HEK293 (cell line): ENCODE measurements around the gene TMPRSS6.

Experiments used
- CTCF ChIA-PET: fragments of 350-600 bp; formaldehyde crosslinking; extraction: SDS; loops from one replicate; lab custom pipeline; 2021; ENCODE audit warnings: antibody characterized with exemption; lab: Yijun Ruan, JAX
- POLR2A ChIA-PET: fragments of 300-600 bp; formaldehyde crosslinking; extraction: SDS; loops from one replicate; lab custom pipeline; 2020; ENCODE audit warnings: antibody characterized with exemption, inconsistent platforms; lab: Yijun Ruan, JAX
- H3K27ac ChIP-seq: fragments of 200-500 bp; sonication (Bioruptor generic); 2 replicates; pipeline ENCODE4 v1.5.1; 2014; ENCODE audit warnings: low read depth, low read length, control low read depth, inconsistent platforms; ENCODE audit errors: extremely low read depth
- H3K36me3 ChIP-seq, 2 experiments: fragments of 200-500 bp in 1 of 2; sonication (Bioruptor generic) in 1 of 2; 1 replicate in 1 of 2; 2 replicates in 1 of 2; pipeline ENCODE4 v1.5.1; 2014 to 2017; ENCODE audit warnings: inconsistent platforms in 2 of 2, low read length in 2 of 2; ENCODE audit not compliant: control insufficient read depth in 2 of 2, insufficient read depth in 1 of 2
- H3K4me1 ChIP-seq: fragments of 200-500 bp; sonication (Bioruptor generic); 2 replicates; pipeline ENCODE4 v1.5.1; 2014; ENCODE audit warnings: mild to moderate bottlenecking, low read length, inconsistent platforms; ENCODE audit not compliant: control insufficient read depth, insufficient read depth
- H3K4me3 ChIP-seq: 2 replicates; pipeline ENCODE4 v1.5.1; 2011; ENCODE audit warnings: low read depth, mild to moderate bottlenecking, control low read depth, low read length, moderate library complexity
- H3K9me3 ChIP-seq: fragments of 200-500 bp; sonication (Bioruptor generic); 2 replicates; pipeline ENCODE4 v1.5.1; 2014; ENCODE audit warnings: low read depth, low read length, inconsistent platforms; ENCODE audit not compliant: control insufficient read depth, insufficient read depth
- EGR2 ChIP-seq: fragments of 450-650 bp; formaldehyde crosslinking; IDR thresholded peaks from 2 replicates; pipeline ENCODE4 v1.5.1; 2016; ENCODE audit warnings: low read depth, missing biosample characterization, missing genetic modification characterization
- GLIS1 ChIP-seq: fragments of 450-650 bp; formaldehyde crosslinking; IDR thresholded peaks from 2 replicates; pipeline ENCODE4 v1.5.1; 2016; ENCODE audit warnings: missing biosample characterization, missing genetic modification characterization
- KLF1 ChIP-seq: fragments of 450-650 bp; formaldehyde crosslinking; IDR thresholded peaks from 2 replicates; pipeline ENCODE4 v1.5.1; 2016; ENCODE audit warnings: missing biosample characterization, missing genetic modification characterization
- KLF10 ChIP-seq: fragments of 450-650 bp; IDR thresholded peaks from 2 replicates; pipeline ENCODE4 v1.5.1; 2018; ENCODE audit warnings: missing biosample characterization, mild to moderate bottlenecking, missing genetic modification characterization
- KLF8 ChIP-seq: fragments of 450-650 bp; formaldehyde crosslinking; IDR thresholded peaks from 2 replicates; pipeline ENCODE4 v1.5.1; 2016; ENCODE audit warnings: missing biosample characterization, missing genetic modification characterization
- MYNN ChIP-seq: fragments of 450-650 bp; formaldehyde crosslinking; IDR thresholded peaks from 2 replicates; pipeline ENCODE4 v1.5.1; 2016; ENCODE audit warnings: missing biosample characterization, missing genetic modification characterization, borderline replicate concordance
- PRDM1 ChIP-seq: fragments of 450-650 bp; formaldehyde crosslinking; IDR thresholded peaks from 2 replicates; pipeline ENCODE4; 2016; ENCODE audit warnings: missing biosample characterization, missing genetic modification characterization
- SALL2 ChIP-seq: fragments of 450-650 bp; formaldehyde crosslinking; IDR thresholded peaks from 2 replicates; pipeline ENCODE4 v1.5.0; 2017; ENCODE audit warnings: missing biosample characterization, mild to moderate bottlenecking, missing genetic modification characterization, borderline replicate concordance
- TCF7L2 ChIP-seq: IDR thresholded peaks from 2 replicates; pipeline ENCODE4 v1.6.1; 2011; ENCODE audit warnings: low read depth, mild to moderate bottlenecking, inconsistent platforms, low read length, moderate library complexity, borderline replicate concordance
- TRIM28 ChIP-seq: IDR thresholded peaks from 2 replicates; pipeline ENCODE4 v1.6.1; 2011; ENCODE audit warnings: low read length, control low read depth, borderline replicate concordance
- ZBTB17 ChIP-seq: fragments of 450-650 bp; formaldehyde crosslinking; IDR thresholded peaks from 2 replicates; pipeline ENCODE4 v1.5.1; 2016; ENCODE audit warnings: missing biosample characterization, missing genetic modification characterization
- ZFHX2 ChIP-seq: fragments of 450-650 bp; formaldehyde crosslinking; conservative IDR thresholded peaks from 2 replicates; pipeline ENCODE4 v1.5.1; 2016; ENCODE audit warnings: missing biosample characterization, missing genetic modification characterization
- ZIC2 ChIP-seq: fragments of 450-650 bp; formaldehyde crosslinking; IDR thresholded peaks from 2 replicates; pipeline ENCODE4 v1.5.1; 2016; ENCODE audit warnings: missing biosample characterization, missing genetic modification characterization
- ZNF140 ChIP-seq: fragments of 450-650 bp; formaldehyde crosslinking; IDR thresholded peaks from 2 replicates; pipeline ENCODE4 v1.5.1; 2016; ENCODE audit warnings: missing biosample characterization, missing genetic modification characterization
- ZNF324 ChIP-seq: fragments of 450-650 bp; formaldehyde crosslinking; IDR thresholded peaks from 2 replicates; pipeline ENCODE4 v1.5.1; 2016; ENCODE audit warnings: missing biosample characterization, missing genetic modification characterization
- ZNF335 ChIP-seq: fragments of 450-650 bp; formaldehyde crosslinking; conservative IDR thresholded peaks from 2 replicates; pipeline ENCODE4 v1.5.1; 2016; ENCODE audit warnings: missing biosample characterization, missing genetic modification characterization
- ZNF341 ChIP-seq: fragments of 450-650 bp; formaldehyde crosslinking; IDR thresholded peaks from 2 replicates; pipeline ENCODE4; 2016; ENCODE audit warnings: low read depth, missing biosample characterization, missing genetic modification characterization
- ZNF394 ChIP-seq: fragments of 450-650 bp; formaldehyde crosslinking; IDR thresholded peaks from 2 replicates; pipeline ENCODE4 v1.5.1; 2016; ENCODE audit warnings: missing biosample characterization, missing genetic modification characterization, mild to moderate bottlenecking, moderate library complexity, borderline replicate concordance
- ZNF548 ChIP-seq: fragments of 450-650 bp; formaldehyde crosslinking; IDR thresholded peaks from 2 replicates; pipeline ENCODE4 v1.5.1; 2016; ENCODE audit warnings: missing biosample characterization, missing genetic modification characterization
- ZNF623 ChIP-seq: fragments of 450-650 bp; formaldehyde crosslinking; IDR thresholded peaks from 2 replicates; pipeline ENCODE4 v1.5.1; 2016; ENCODE audit warnings: missing biosample characterization, missing genetic modification characterization
- ZNF707 ChIP-seq: fragments of 450-650 bp; formaldehyde crosslinking; IDR thresholded peaks from 2 replicates; pipeline ENCODE4 v1.5.1; 2016; ENCODE audit warnings: missing biosample characterization, missing genetic modification characterization
- ZNF776 ChIP-seq: fragments of 450-650 bp; formaldehyde crosslinking; IDR thresholded peaks from 2 replicates; pipeline ENCODE4 v1.5.0; 2017; ENCODE audit warnings: missing biosample characterization, missing genetic modification characterization, borderline replicate concordance
- TF ChIP-seq, protein P1 (sequence below): fragments of 450-650 bp; formaldehyde crosslinking; IDR thresholded peaks from 2 replicates; pipeline ENCODE4 v1.5.1; 2016; ENCODE audit warnings: missing biosample characterization, missing genetic modification characterization
- TF ChIP-seq, protein P2 (sequence below): fragments of 450-650 bp; formaldehyde crosslinking; IDR thresholded peaks from 2 replicates; pipeline ENCODE4 v1.5.1; 2016; ENCODE audit warnings: missing biosample characterization, missing genetic modification characterization
- TF ChIP-seq, protein P3 (sequence below): fragments of 450-650 bp; formaldehyde crosslinking; IDR thresholded peaks from 2 replicates; pipeline ENCODE4 v1.5.1; 2016; ENCODE audit warnings: missing biosample characterization, missing genetic modification characterization

Gene TMPRSS6

DNA sequence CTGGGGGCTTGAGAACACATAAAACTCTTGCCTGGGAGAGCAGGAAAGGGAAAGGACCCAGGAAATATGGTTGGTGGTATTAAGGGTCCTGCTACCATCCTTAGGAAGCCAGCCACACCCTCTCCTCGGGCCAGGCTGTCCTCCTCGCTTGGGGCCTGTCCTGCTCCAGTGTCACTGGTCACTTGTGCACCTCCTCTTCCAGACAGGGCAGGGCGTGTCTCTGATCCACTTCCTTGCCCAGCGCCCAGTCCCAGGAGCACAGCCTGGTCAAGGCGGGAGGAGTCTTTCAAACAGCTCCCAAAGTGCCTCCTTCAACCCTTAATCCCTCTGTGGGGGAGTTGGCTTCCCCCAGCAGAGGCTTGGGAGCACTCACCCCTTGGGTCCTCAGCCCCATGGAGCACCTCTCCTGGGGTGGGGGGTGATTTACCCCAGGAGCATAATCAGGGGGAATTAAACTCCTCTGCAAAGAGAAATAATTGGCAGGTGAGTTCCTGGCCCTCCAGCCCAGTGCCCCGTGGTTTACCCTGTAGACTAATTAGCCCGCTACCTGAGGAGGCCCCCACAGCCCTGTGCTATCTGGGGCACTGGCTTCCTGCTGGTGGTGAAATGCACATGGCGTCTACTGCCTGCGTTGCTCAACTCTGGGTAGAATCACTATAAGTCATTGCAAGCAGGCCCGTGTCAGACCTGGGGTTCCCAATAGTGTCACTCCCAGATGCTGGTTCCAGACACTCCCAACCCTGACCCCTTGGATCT lies 8.0 kb downstream of the TMPRSS6 start:
- H3K4me3 ChIP-seq, result no peak overlapping the region
- CTCF ChIA-PET, result interaction anchor here (0.6 kb wide), 1 partner anchor 172 kb away, joined by 5 read pairs; no protein-coding TSS in a partner anchor
- no peaks in the 10 kb centered on the region for H3K9me3 ChIP-seq
- no peak for TF ChIP-seq KLF10 (tag by site-specific recombination)
- peak; percentile 15; the same call in 1 of the 2 replicates for TF ChIP-seq GLIS1
- TF ChIP-seq ZIC2 (tag by site-specific recombination), result peak; percentile 68
- TF ChIP-seq, all 188 proteins: peak for 2
- POLR2A ChIA-PET, result interaction anchor here (1.1 kb wide), 1 partner anchor 98 kb away, joined by 3 read pairs; no protein-coding TSS in a partner anchor
- H3K36me3 ChIP-seq, result no peaks in the 10 kb centered on the region
- H3K4me1 ChIP-seq, result no peaks in the 10 kb centered on the region; the same call in 1 of the 2 replicates
- no peak overlapping the region for H3K27ac ChIP-seq

DNA sequence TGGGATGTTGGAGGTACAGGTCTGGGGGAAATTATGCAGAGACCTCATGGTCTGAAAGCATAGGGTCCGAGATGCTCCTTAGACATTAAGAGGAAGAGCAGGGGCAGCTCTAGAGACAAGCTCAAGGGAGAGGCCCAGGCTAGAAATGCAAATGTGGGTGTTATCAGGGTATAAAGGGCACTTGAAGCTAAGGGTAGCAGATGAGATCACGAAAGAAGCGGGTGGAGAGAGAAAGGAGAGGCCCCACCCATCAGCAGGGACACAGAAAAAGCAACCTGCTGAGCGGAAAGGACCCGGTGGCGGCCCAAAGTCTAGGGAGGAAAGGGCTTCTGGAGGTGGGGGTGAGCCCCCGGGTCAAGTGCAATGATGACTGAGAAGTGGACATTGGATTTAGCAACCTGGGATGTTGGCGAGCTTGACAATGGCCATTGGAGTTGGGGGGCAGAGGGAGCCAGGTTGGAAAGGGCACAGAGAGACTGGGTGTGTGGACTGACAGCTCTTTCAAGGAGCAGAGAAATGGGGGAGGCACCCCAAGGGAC lies 8.9 kb downstream of the TMPRSS6 start:
- Histone ChIP-seq H3K27ac (no peak overlapping the region), H3K36me3 (no peaks in the 10 kb centered on the region), H3K4me3 (no peak overlapping the region), H3K9me3 (no peaks in the 10 kb centered on the region), H3K4me1 (no peaks in the 10 kb centered on the region; the same call in 1 of the 2 replicates)
- CTCF ChIA-PET, result interaction anchor here (0.6 kb wide), 1 partner anchor 172 kb away, joined by 5 read pairs; no protein-coding TSS in a partner anchor
- POLR2A ChIA-PET, result interaction anchor here (1.1 kb wide), 1 partner anchor 99 kb away, joined by 3 read pairs; no protein-coding TSS in a partner anchor
- peak; percentile 82 for TF ChIP-seq KLF1 (tag by site-specific recombination)
- TF ChIP-seq TRIM28, result no peak
- 0 out of 2 replicates have a peak, but pooled peaks have one; percentile 50 for TF ChIP-seq EGR2 (tag by site-specific recombination)
- TF ChIP-seq ZNF707, result no peak
- TF ChIP-seq, protein P1, sequence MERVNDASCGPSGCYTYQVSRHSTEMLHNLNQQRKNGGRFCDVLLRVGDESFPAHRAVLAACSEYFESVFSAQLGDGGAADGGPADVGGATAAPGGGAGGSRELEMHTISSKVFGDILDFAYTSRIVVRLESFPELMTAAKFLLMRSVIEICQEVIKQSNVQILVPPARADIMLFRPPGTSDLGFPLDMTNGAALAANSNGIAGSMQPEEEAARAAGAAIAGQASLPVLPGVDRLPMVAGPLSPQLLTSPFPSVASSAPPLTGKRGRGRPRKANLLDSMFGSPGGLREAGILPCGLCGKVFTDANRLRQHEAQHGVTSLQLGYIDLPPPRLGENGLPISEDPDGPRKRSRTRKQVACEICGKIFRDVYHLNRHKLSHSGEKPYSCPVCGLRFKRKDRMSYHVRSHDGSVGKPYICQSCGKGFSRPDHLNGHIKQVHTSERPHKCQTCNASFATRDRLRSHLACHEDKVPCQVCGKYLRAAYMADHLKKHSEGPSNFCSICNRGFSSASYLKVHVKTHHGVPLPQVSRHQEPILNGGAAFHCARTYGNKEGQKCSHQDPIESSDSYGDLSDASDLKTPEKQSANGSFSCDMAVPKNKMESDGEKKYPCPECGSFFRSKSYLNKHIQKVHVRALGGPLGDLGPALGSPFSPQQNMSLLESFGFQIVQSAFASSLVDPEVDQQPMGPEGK, result peak; percentile 60
- TF ChIP-seq TCF7L2, result no peak
- TF ChIP-seq ZFHX2, result peak; percentile 58

DNA sequence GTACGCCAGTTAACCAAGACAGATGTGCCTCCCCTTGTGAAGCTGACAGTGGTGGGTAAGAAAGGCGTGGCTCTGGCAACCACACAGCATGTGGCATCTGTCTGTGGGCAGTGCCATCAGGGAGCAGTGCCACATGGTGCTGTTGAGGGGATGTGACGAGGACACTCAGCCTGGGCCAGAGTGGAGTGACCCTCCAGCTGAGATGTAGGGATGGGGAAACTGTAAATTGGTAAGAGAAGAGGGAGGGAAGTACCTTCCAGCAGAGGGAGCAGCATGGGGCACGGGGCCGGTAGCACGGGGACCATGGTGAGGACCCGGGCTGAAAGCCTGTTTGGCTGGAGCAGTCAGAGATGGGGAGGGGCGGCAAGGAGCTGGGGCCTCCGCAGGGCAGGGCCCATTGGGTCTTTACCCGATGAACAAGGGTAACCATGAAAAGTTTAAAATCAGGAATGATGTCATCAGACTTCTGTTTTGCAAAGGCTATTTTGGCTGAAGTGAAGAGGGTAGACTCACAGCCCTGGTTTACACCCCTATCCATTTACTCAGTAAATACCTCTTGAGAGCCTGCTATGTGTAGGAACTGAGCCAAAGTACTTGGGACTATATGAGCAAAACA lies 10.4 kb downstream of the TMPRSS6 start:
- ChIA-PET POLR2A (no interaction called here), CTCF (interaction anchor here (0.6 to 0.8 kb wide), 2 partner anchors 23 to 100 kb away, joined by 3 to 4 read pairs; no protein-coding TSS in a partner anchor)
- no peaks in the 10 kb centered on the region for H3K36me3 ChIP-seq
- H3K9me3 ChIP-seq, result no peaks in the 10 kb centered on the region
- no peak overlapping the region for H3K27ac ChIP-seq
- no peak overlapping the region for H3K4me3 ChIP-seq
- H3K4me1 ChIP-seq, result no peaks in the 10 kb centered on the region; the same call in 1 of the 2 replicates
- TF ChIP-seq ZNF341 (tag by site-specific recombination), result 0 out of 2 replicates have a peak, but pooled peaks have one; percentile 40
- peak; percentile 84; the same call in 1 of the 2 replicates for TF ChIP-seq ZNF394 (tag by site-specific recombination)
- no peak for TF ChIP-seq ZNF776 (tag by site-specific recombination)
- TF ChIP-seq ZNF324 (tag by site-specific recombination), result no peak
- no peak for TF ChIP-seq MYNN (tag by site-specific recombination)
- TF ChIP-seq, protein P2, sequence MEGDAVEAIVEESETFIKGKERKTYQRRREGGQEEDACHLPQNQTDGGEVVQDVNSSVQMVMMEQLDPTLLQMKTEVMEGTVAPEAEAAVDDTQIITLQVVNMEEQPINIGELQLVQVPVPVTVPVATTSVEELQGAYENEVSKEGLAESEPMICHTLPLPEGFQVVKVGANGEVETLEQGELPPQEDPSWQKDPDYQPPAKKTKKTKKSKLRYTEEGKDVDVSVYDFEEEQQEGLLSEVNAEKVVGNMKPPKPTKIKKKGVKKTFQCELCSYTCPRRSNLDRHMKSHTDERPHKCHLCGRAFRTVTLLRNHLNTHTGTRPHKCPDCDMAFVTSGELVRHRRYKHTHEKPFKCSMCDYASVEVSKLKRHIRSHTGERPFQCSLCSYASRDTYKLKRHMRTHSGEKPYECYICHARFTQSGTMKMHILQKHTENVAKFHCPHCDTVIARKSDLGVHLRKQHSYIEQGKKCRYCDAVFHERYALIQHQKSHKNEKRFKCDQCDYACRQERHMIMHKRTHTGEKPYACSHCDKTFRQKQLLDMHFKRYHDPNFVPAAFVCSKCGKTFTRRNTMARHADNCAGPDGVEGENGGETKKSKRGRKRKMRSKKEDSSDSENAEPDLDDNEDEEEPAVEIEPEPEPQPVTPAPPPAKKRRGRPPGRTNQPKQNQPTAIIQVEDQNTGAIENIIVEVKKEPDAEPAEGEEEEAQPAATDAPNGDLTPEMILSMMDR (tag by site-specific recombination), result peak; percentile 63; the same call in 1 of the 2 replicates
- no peak for TF ChIP-seq ZBTB17
- TF ChIP-seq SALL2 (tag by site-specific recombination), result no peak
- no peak for TF ChIP-seq ZNF623 (tag by site-specific recombination)
- peak; percentile 40; the same call in 1 of the 2 replicates for TF ChIP-seq KLF8 (tag by site-specific recombination)
- TF ChIP-seq ZNF548, result no peak
- TF ChIP-seq ZNF335 (tag by site-specific recombination), result peak; percentile 98
- no peak for TF ChIP-seq PRDM1 (tag by site-specific recombination)
- TF ChIP-seq KLF1 (tag by site-specific recombination), result peak; percentile 92
- TF ChIP-seq, protein P3, sequence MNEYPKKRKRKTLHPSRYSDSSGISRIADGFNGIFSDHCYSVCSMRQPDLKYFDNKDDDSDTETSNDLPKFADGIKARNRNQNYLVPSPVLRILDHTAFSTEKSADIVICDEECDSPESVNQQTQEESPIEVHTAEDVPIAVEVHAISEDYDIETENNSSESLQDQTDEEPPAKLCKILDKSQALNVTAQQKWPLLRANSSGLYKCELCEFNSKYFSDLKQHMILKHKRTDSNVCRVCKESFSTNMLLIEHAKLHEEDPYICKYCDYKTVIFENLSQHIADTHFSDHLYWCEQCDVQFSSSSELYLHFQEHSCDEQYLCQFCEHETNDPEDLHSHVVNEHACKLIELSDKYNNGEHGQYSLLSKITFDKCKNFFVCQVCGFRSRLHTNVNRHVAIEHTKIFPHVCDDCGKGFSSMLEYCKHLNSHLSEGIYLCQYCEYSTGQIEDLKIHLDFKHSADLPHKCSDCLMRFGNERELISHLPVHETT (tag by site-specific recombination), result 0 out of 2 replicates have a peak, but pooled peaks have one; percentile 21
- TF ChIP-seq ZNF140 (tag by site-specific recombination), result no peak
